PFSK-1 (cell line): ENCODE results near the gene ZNF182. TPM values are rescaled to one million over a fixed set of nuclear protein-coding genes. Genes with fewer than 3 reads are reported as not detected.

ENCODE experiments used
- FOXP2 ChIP-seq: optimal IDR thresholded peaks from 2 replicates; pipeline ENCODE3; 2011; ENCODE audit warnings: borderline replicate concordance, control low read depth, inconsistent platforms; ENCODE audit not compliant: insufficient read depth; ENCODE audit errors: extremely low read length, extremely low read depth
- POLR2AphosphoS5 ChIP-seq: IDR thresholded peaks from 2 replicates; pipeline ENCODE4 v1.6.1; 2012; ENCODE audit warnings: low read depth, mild to moderate bottlenecking, control low read depth, low read length, moderate library complexity
- REST ChIP-seq, 2 experiments: IDR thresholded peaks; 2 replicates each; pipeline versions ENCODE4 v1.6.1 to v1.8.0; 2011 to 2012; ENCODE audit warnings: low read depth in 2 of 2, low read length in 2 of 2, control low read depth in 1 of 2, inconsistent platforms in 1 of 2, mild to moderate bottlenecking in 1 of 2, moderate library complexity in 1 of 2; ENCODE audit not compliant: insufficient read depth in 1 of 2
- SIN3A ChIP-seq: IDR thresholded peaks from 2 replicates; pipeline ENCODE4 v1.6.1; 2012; ENCODE audit warnings: mild to moderate bottlenecking, low read length, moderate library complexity, borderline replicate concordance; ENCODE audit not compliant: insufficient read depth
- TAF1 ChIP-seq: IDR thresholded peaks from 2 replicates; pipeline ENCODE4 v1.6.1; 2012; ENCODE audit warnings: low read length, control low read depth, borderline replicate concordance; ENCODE audit not compliant: insufficient read depth
- polyA plus RNA-seq: library from polyadenylated mRNA; unstranded; fragments of >200 nt; gene quantifications from one replicate; pipeline ENCODE4 v1.2.1, GENCODE V29; 2012; ENCODE audit warnings: low read depth, missing spikeins; ENCODE audit not compliant: insufficient read length

The ZNF182 gene
- polyA plus RNA-seq: 4.1 TPM

- peak; percentile 98 for TF ChIP-seq FOXP2
- TF ChIP-seq POLR2AphosphoS5: 0 out of 2 replicates have a peak, but pooled peaks have one; percentile 49
- no peak for TF ChIP-seq SIN3A
- peak; percentile 79; the same call in 1 of the 2 replicates for TF ChIP-seq TAF1
- TF ChIP-seq REST (IDR thresholded peaks at IDR 0.05; ENCODE audit: insufficient read depth in 1 of 2, low read depth in 2 of 2, low read length in 2 of 2): no peak
Measured at GRCh38 chrX:48003758-48004457, at the start of gene ZNF182. Gene ZNF182 (minus strand): TSS chrX:48003989. CDS start chrX:48002609, 1,380 bp downstream.

GRCh38 chrX:48046846-48047245 lies 43.1 kb upstream of the ZNF182 start:
- TF ChIP-seq SIN3A: no peak
- no peak for TF ChIP-seq REST (IDR thresholded peaks at IDR 0.05; ENCODE audit: insufficient read depth in 1 of 2, low read depth in 2 of 2, low read length in 2 of 2)
- no peak for TF ChIP-seq FOXP2

- TF ChIP-seq SIN3A: no peak
Measured at GRCh38 chrX:48045410-48046311, 41.9 kb upstream of the ZNF182 start.

GRCh38 chrX:48043056-48043455 lies 39.3 kb upstream of the ZNF182 start:
- TF ChIP-seq SIN3A: no peak
- TF ChIP-seq FOXP2: no peak
- TF ChIP-seq TAF1: no peak
- no peak for TF ChIP-seq REST (IDR thresholded peaks at IDR 0.05; ENCODE audit: insufficient read depth in 1 of 2, low read depth in 2 of 2, low read length in 2 of 2)
- TF ChIP-seq POLR2AphosphoS5: no peak

- TF ChIP-seq POLR2AphosphoS5: no peak
Measured at GRCh38 chrX:48035891-48036290, 32.1 kb upstream of the ZNF182 start.

GRCh38 chrX:48030237-48030636 lies 26.4 kb upstream of the ZNF182 start:
- TF ChIP-seq SIN3A: no peak
- no peak for TF ChIP-seq POLR2AphosphoS5
- TF ChIP-seq TAF1: no peak
- no peak for TF ChIP-seq FOXP2
- TF ChIP-seq REST (IDR thresholded peaks at IDR 0.05; ENCODE audit: insufficient read depth in 1 of 2, low read depth in 2 of 2, low read length in 2 of 2): no peak
